Skeletal muscle cell (primary cell): ENCODE results near the gene ATOH8.

Experiments
- DNase-seq: peaks from one replicate; pipeline ENCODE4 v3.0.0-alpha.2; 2010; ENCODE audit warnings: low read depth
- H3K4me3 ChIP-seq: 2 replicates; pipeline ENCODE4 v1.5.1; 2011; ENCODE audit warnings: low read depth, mild to moderate bottlenecking, control low read depth, low read length, moderate library complexity

ATOH8 gene

GRCh38 chr2:85777441-85777861, 23.7 kb downstream of the ATOH8 start:
- DNase-seq, result peak; percentile 51
- no peak overlapping the region for H3K4me3 ChIP-seq

GRCh38 chr2:85778646-85779379, 25.0 kb downstream of the ATOH8 start:
- H3K4me3 ChIP-seq, result no peak overlapping the region
- DNase-seq, result no peak

- H3K4me3 ChIP-seq, result no peak overlapping the region
- DNase-seq, result no peak
These were observed 26.0 kb downstream of the ATOH8 start for GRCh38 chr2:85779641-85780315.

- no peak for DNase-seq
- H3K4me3 ChIP-seq, result no peak overlapping the region
These were observed 26.7 kb downstream of the ATOH8 start for GRCh38 chr2:85780316-85781012.

- no peak overlapping the region for H3K4me3 ChIP-seq
- no peak for DNase-seq
These were observed 27.2 kb downstream of the ATOH8 start for GRCh38 chr2:85781013-85781332.

GRCh38 chr2:85783796-85784195, 30.0 kb downstream of the ATOH8 start:
- no peak overlapping the region for H3K4me3 ChIP-seq
- DNase-seq, result no peak

- no peak overlapping the region for H3K4me3 ChIP-seq
- DNase-seq, result no peak
These were observed 30.7 kb downstream of the ATOH8 start for GRCh38 chr2:85784474-85784986.

- H3K4me3 ChIP-seq, result no peak overlapping the region
- peak; percentile 90 for DNase-seq
These were observed 31.4 kb downstream of the ATOH8 start for GRCh38 chr2:85785027-85785822.

GRCh38 chr2:85785871-85786270, 32.1 kb downstream of the ATOH8 start:
- no peak for DNase-seq
- H3K4me3 ChIP-seq, result no peak overlapping the region

- DNase-seq, result no peak
- H3K4me3 ChIP-seq, result no peak overlapping the region
These were observed 32.7 kb downstream of the ATOH8 start for GRCh38 chr2:85786444-85786843.

- DNase-seq, result no peak
- no peak overlapping the region for H3K4me3 ChIP-seq
These were observed 33.1 kb downstream of the ATOH8 start for GRCh38 chr2:85786865-85787264.

- no peak for DNase-seq
- no peak overlapping the region for H3K4me3 ChIP-seq
These were observed 33.6 kb downstream of the ATOH8 start for GRCh38 chr2:85787282-85787980.

GRCh38 chr2:85787981-85788340, 34.2 kb downstream of the ATOH8 start:
- DNase-seq, result no peak
- no peak overlapping the region for H3K4me3 ChIP-seq

GRCh38 chr2:85788603-85789002, 34.8 kb downstream of the ATOH8 start:
- H3K4me3 ChIP-seq, result no peak overlapping the region
- DNase-seq, result no peak

- H3K4me3 ChIP-seq, result no peak overlapping the region
- DNase-seq, result no peak
These were observed 35.5 kb downstream of the ATOH8 start for GRCh38 chr2:85789271-85789670.

- no peak overlapping the region for H3K4me3 ChIP-seq
- DNase-seq, result no peak
These were observed 36.2 kb downstream of the ATOH8 start for GRCh38 chr2:85790032-85790431.

GRCh38 chr2:85790499-85791188, 36.9 kb downstream of the ATOH8 start:
- no peak for DNase-seq
- H3K4me3 ChIP-seq, result no peak overlapping the region

GRCh38 chr2:85791704-85792565, 38.1 kb downstream of the ATOH8 start:
- no peak overlapping the region for H3K4me3 ChIP-seq
- no peak for DNase-seq
